ENCODE data around the gene RALGAPA1. TPM values are rescaled to one million over a fixed set of nuclear protein-coding genes. Genes with fewer than 3 reads are reported as not detected.

The RALGAPA1 gene
- total RNA-seq, 3 donors from 2014 or later (not counting 1 experiment from before 2014, with no cell fraction given): 66.5 to 101 (median 90.7) TPM

DNA sequence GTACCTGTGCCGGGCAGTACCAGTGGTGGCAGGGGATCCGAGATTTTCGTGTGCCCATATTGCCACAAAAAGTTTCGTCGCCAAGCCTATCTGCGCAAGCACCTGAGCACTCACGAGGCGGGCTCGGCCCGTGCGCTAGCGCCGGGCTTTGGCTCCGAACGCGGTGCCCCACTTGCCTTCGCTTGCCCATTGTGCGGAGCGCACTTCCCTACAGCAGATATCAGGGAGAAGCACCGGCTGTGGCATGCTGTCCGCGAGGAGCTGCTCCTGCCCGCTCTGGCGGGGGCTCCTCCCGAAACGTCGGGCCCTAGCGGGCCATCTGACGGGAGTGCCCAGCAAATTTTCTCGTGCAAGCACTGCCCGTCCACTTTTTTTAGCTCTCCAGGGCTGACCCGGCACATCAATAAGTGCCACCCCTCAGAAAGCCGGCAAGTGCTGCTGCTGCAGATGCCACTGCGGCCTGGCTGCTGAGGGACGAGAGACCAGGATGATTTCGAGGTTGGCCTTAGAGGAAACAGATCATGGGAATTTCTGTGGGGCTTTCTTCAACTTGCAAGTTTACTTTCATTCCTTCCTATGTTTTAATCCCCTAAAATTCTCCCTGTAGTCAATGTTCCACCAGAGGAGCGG is 273.5 kb downstream of the RALGAPA1 start:
- 15% methylated on average over 36 of the region's 37 CpGs for WGBS (ENCODE audit: insufficient coverage)

DNA sequence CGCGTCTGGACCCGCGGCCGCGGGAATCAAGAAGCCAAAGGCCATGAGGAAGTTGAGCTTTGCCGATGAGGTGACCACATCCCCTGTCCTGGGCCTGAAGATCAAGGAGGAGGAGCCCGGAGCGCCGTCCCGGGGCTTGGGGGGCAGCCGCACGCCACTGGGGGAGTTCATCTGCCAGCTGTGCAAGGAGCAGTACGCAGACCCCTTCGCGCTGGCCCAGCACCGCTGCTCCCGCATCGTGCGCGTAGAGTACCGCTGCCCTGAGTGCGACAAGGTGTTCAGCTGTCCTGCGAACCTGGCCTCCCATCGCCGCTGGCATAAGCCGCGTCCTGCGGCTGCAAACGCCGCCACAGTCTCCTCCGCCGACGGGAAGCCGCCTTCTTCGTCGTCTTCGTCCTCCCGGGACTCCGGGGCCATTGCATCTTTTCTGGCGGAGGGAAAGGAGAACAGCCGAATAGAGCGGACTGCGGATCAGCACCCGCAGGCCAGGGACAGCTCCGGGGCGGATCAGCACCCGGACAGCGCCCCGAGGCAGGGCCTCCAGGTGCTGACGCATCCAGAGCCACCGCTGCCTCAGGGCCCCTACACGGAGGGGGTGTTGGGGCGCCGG is 274.1 kb downstream of the RALGAPA1 start:
- Histone ChIP-seq H3K27ac (ENCODE audit: low read length) (no peak overlapping the region), H3K36me3 (ENCODE audit: control insufficient read depth, insufficient read depth, low read length) (no peaks in the 10 kb centered on the region), H3K27me3 (ENCODE audit: control insufficient read depth, insufficient read depth, low read length) (peaks cover 41% of the 10 kb centered on the region), H3K4me1 (ENCODE audit: control insufficient read depth, insufficient read depth, low read length) (peaks cover 19% of the 10 kb centered on the region), H3K9me3 (ENCODE audit: control insufficient read depth, insufficient read depth, low read length) (peaks cover 3% of the 10 kb centered on the region), H3K4me3 (ENCODE audit: low read length) (no peak overlapping the region)
- 4% methylated on average over 55 of the region's 55 CpGs for WGBS (ENCODE audit: insufficient coverage)
- Mint-ChIP-seq H3K9me3 (no peaks in the 10 kb centered on the region), H3K4me1 (peaks cover 6 to 17% of the 10 kb centered on the region in 2 donors), H3K4me3 (peak overlapping the region; percentile 79), H3K27ac (no peak overlapping the region), H3K36me3 (no peaks in the 10 kb centered on the region), H3K27me3 (ENCODE audit: low read depth in 2 of 2) (peaks cover 39 to 40% of the 10 kb centered on the region in 2 donors)
- ATAC-seq (peak; percentile 90 to 97 (median 90)), DNase-seq (peak; percentile 70 to 74)
- TF ChIP-seq, protein P1, sequence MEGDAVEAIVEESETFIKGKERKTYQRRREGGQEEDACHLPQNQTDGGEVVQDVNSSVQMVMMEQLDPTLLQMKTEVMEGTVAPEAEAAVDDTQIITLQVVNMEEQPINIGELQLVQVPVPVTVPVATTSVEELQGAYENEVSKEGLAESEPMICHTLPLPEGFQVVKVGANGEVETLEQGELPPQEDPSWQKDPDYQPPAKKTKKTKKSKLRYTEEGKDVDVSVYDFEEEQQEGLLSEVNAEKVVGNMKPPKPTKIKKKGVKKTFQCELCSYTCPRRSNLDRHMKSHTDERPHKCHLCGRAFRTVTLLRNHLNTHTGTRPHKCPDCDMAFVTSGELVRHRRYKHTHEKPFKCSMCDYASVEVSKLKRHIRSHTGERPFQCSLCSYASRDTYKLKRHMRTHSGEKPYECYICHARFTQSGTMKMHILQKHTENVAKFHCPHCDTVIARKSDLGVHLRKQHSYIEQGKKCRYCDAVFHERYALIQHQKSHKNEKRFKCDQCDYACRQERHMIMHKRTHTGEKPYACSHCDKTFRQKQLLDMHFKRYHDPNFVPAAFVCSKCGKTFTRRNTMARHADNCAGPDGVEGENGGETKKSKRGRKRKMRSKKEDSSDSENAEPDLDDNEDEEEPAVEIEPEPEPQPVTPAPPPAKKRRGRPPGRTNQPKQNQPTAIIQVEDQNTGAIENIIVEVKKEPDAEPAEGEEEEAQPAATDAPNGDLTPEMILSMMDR (IDR thresholded peaks at IDR 0.05): no peak
- intact Hi-C loops (cut with micrococcal nuclease): no loop called here

More for the DNA sequence above, 273.5 kb downstream of the RALGAPA1 start:
- Histone ChIP-seq H3K4me1 (ENCODE audit: control insufficient read depth, insufficient read depth, low read length) (peaks cover 19% of the 10 kb centered on the region), H3K4me3 (ENCODE audit: low read length) (no peak overlapping the region), H3K27me3 (ENCODE audit: control insufficient read depth, insufficient read depth, low read length) (peaks cover 38% of the 10 kb centered on the region), H3K36me3 (ENCODE audit: control insufficient read depth, insufficient read depth, low read length) (no peaks in the 10 kb centered on the region), H3K9me3 (ENCODE audit: control insufficient read depth, insufficient read depth, low read length) (peaks cover 3% of the 10 kb centered on the region), H3K27ac (ENCODE audit: low read length) (no peak overlapping the region)
- no peaks in the 10 kb centered on the region for H3K36me3 Mint-ChIP-seq
- peaks cover 6 to 17% of the 10 kb centered on the region in 2 donors for H3K4me1 Mint-ChIP-seq
- peak overlapping the region; percentile 79 for H3K4me3 Mint-ChIP-seq
- intact Hi-C loops (cut with micrococcal nuclease): no loop called here
- no peak overlapping the region for H3K27ac Mint-ChIP-seq
- DNase-seq (no peak), ATAC-seq (no peak)
- peaks cover 32 to 36% of the 10 kb centered on the region in 2 donors for H3K27me3 Mint-ChIP-seq (ENCODE audit: low read depth in 2 of 2)
- TF ChIP-seq, protein P1 (IDR thresholded peaks at IDR 0.05): no peak
- H3K9me3 Mint-ChIP-seq: no peaks in the 10 kb centered on the region

DNA sequence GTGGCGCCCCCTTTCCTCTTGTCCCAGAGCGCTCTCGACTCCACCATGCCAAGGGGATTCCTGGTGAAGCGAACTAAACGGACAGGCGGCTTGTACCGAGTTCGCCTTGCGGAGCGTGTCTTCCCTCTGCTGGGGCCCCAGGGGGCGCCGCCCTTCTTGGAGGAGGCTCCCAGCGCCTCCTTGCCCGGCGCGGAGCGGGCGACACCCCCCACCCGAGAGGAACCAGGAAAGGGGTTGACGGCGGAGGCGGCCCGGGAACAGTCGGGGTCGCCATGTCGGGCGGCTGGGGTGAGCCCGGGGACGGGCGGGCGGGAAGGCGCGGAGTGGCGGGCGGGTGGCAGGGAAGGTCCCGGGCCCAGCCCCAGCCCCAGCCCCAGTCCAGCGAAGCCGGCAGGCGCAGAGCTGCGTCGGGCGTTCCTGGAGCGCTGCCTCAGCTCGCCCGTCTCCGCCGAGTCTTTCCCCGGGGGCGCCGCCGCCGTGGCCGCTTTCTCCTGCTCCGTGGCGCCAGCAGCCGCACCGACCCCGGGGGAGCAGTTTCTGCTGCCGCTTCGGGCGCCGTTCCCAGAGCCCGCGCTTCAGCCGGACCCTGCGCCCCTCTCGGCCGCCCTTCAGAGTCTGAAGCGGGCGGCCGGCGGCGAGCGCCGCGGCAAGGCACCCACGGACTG is 274.8 kb downstream of the RALGAPA1 start:
- H3K9me3 Mint-ChIP-seq: no peaks in the 10 kb centered on the region
- ATAC-seq (no peak), DNase-seq (peak in 1 of 2 donors; percentile 21)
- peaks cover 6 to 17% of the 10 kb centered on the region in 2 donors for H3K4me1 Mint-ChIP-seq
- Histone ChIP-seq H3K36me3 (ENCODE audit: control insufficient read depth, insufficient read depth, low read length) (no peaks in the 10 kb centered on the region), H3K9me3 (ENCODE audit: control insufficient read depth, insufficient read depth, low read length) (peaks cover 3% of the 10 kb centered on the region), H3K4me3 (ENCODE audit: low read length) (peak overlapping the region; percentile 32), H3K27me3 (ENCODE audit: control insufficient read depth, insufficient read depth, low read length) (peaks cover 46% of the 10 kb centered on the region), H3K4me1 (ENCODE audit: control insufficient read depth, insufficient read depth, low read length) (peaks cover 19% of the 10 kb centered on the region), H3K27ac (ENCODE audit: low read length) (no peak overlapping the region)
- no peak overlapping the region for H3K27ac Mint-ChIP-seq
- WGBS (ENCODE audit: insufficient coverage): 3% methylated on average over 77 of the region's 77 CpGs
- peak overlapping the region; percentile 84 for H3K4me3 Mint-ChIP-seq
- intact Hi-C loops (cut with micrococcal nuclease): no loop called here
- H3K27me3 Mint-ChIP-seq (ENCODE audit: low read depth in 2 of 2): peaks cover 45% of the 10 kb centered on the region in 2 donors
- H3K36me3 Mint-ChIP-seq: no peaks in the 10 kb centered on the region
- TF ChIP-seq, protein P1 (IDR thresholded peaks at IDR 0.05): no peak

Data from natural killer cell (primary cell).